A673 (cell line): ENCODE results near the gene PPP6R2.

Experiments
- EZH2 ChIP-seq: fragments of 200-600 bp; sonication (generic); IDR thresholded peaks from 2 replicates; pipeline ENCODE4 v1.6.1; 2017; ENCODE audit warnings: borderline replicate concordance, low read depth, mild to moderate bottlenecking, mixed read lengths, antibody characterized with exemption, low read length; ENCODE audit not compliant: poor library complexity, severe bottlenecking
- TF ChIP-seq, protein P1 (sequence below): fragments of 300-800, 200-600 bp; sonication (generic); conservative IDR thresholded peaks from 2 replicates; pipeline ENCODE4 v1.5.1; 2017; ENCODE audit warnings: low read depth, mild to moderate bottlenecking, antibody characterized with exemption, low read length, moderate library complexity, mixed read lengths

DNA sequence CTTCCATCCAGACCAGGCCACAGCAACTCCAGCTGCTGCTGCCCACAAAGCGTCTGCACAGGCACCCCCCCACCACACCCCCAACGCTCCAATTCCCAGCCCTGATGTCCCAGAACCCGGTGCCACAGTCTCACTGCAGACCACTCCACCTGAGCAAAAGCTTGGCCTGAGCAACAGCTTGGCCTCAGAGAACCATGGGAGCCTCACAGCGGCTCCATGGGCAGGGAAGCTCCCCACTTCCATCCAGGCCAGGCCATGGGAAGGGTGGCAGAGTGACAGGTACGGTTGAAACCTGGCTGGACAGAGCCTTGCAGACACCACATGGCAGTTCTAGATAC is 48.8 kb upstream of the PPP6R2 start:
- TF ChIP-seq, protein P1, sequence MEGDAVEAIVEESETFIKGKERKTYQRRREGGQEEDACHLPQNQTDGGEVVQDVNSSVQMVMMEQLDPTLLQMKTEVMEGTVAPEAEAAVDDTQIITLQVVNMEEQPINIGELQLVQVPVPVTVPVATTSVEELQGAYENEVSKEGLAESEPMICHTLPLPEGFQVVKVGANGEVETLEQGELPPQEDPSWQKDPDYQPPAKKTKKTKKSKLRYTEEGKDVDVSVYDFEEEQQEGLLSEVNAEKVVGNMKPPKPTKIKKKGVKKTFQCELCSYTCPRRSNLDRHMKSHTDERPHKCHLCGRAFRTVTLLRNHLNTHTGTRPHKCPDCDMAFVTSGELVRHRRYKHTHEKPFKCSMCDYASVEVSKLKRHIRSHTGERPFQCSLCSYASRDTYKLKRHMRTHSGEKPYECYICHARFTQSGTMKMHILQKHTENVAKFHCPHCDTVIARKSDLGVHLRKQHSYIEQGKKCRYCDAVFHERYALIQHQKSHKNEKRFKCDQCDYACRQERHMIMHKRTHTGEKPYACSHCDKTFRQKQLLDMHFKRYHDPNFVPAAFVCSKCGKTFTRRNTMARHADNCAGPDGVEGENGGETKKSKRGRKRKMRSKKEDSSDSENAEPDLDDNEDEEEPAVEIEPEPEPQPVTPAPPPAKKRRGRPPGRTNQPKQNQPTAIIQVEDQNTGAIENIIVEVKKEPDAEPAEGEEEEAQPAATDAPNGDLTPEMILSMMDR = no peak
- TF ChIP-seq EZH2 = no peak
